ENCODE measurements around the gene SPDEF. TPM values are rescaled to one million over a fixed set of nuclear protein-coding genes. Genes with fewer than 3 reads are reported as not detected.
A peak's percentile ranks its signal among the peaks of the same experiment; 100 is the strongest.

SPDEF gene
- polyA plus RNA-seq, 3 donors, result 0.15 to 0.17 (median 0.17) TPM

DNA sequence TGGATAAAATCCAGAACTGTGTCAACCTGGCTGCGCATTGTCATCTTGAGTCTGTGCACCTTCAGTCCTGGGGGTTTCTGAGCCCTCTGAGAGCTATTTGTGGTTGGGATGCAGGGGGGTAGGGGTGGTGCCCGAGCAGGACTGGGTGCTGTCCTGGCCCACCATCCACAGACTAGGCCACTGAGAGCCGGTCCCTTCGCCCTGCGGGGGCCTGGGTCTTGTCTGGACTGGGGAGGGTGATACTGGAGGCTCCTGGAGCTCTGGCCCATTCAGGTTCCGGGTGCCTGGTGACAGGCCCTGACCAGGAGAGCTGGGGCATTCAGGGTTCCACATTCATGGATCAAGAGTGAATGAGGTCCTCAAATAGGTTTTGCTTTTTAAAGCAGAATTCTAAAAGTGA, 20.9 kb downstream of the SPDEF start:
- no peak for DNase-seq (ENCODE audit: extremely low read depth in 1 of 11, low read depth in 9 of 11, low spot score in 4 of 11)

DNA sequence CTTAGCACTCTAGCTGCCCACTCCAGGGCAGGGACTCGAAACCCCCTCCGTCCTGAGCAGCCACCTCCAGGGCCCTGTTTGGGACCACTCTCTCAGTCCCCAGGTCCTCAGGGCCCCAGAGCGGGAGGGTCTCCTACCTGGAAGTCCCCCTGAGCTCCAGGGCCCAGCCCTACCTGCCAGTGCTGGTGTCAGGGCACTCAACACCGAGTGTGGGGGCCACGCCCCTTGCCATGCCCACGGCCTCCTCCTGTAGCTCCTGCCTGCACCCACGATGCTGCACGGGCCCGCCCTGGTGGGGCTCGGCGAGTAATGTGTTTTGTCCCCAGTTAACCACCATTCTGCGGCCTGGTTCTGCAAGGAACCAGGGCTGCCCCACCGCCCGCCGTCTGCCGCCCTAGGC, 21.5 kb downstream of the SPDEF start:
- no peak for DNase-seq (ENCODE audit: extremely low read depth in 1 of 11, low read depth in 9 of 11, low spot score in 4 of 11)

DNA sequence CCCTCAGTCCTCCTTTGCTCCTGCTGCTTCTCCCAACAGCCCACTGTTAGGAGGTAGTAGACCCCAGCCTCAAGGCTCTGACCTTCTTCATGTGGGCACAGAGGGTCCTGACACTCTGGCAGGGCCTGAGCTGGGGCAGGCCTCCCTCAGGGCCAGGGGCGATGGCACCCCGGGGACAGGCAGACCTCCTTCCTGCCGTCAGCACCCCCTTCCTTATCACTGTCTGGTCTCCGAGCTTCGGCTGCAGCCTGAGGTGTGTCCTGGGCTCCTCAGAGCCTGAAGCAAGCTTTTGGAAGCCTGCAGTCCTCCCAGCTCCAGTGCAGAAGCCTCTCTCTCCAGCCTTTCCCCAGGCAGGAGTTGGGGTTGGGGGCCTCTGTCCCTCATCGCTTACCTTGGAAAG, 22.0 kb downstream of the SPDEF start:
- no peak for DNase-seq (ENCODE audit: extremely low read depth in 1 of 11, low read depth in 9 of 11, low spot score in 4 of 11)

- no peak for DNase-seq (ENCODE audit: extremely low read depth in 1 of 11, low read depth in 9 of 11, low spot score in 4 of 11)
Measured at GRCh38 chr6:34532230-34532629, 23.9 kb downstream of the SPDEF start.

DNA sequence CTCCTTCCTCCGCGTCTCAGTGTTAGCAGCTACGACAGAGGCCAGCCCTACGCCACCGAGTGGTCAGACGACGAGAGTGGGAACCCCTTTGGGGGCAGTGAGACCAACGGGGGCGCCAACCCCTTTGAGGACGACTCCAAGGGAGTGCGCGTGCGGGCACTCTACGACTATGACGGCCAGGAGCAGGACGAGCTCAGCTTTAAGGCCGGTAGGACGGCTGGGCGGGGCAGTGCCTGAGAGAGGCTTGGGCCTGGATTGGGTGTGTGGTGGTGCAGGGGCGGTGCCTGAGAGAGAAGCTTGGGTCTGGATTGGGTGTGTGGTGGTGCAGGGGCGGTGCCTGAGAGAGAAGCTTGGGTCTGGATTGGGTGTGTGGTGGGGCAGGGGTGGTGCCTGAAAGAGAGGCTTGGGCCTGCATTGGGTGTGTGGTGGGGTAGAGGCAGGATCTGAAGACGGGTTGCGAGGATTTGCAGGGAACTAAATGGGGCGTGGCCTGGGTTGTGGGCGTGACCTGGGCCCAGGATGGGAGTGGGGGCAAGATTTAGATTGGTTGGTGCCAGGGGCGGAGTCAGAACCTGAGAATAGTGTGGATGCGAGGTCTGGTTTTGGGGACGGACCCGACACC, 24.4 kb downstream of the SPDEF start:
- DNase-seq (ENCODE audit: extremely low read depth in 1 of 11, low read depth in 9 of 11, low spot score in 4 of 11), result peak in 7 of 11 donors; percentile 47 to 86 (median 57)

- DNase-seq (ENCODE audit: extremely low read depth in 1 of 11, low read depth in 9 of 11, low spot score in 4 of 11), result no peak
Measured at GRCh38 chr6:34530753-34531365, 25.3 kb downstream of the SPDEF start.

- peak in 1 of 11 donors; percentile 29 for DNase-seq (ENCODE audit: extremely low read depth in 1 of 11, low read depth in 9 of 11, low spot score in 4 of 11)
Measured at GRCh38 chr6:34529665-34530327, 26.3 kb downstream of the SPDEF start.

DNA sequence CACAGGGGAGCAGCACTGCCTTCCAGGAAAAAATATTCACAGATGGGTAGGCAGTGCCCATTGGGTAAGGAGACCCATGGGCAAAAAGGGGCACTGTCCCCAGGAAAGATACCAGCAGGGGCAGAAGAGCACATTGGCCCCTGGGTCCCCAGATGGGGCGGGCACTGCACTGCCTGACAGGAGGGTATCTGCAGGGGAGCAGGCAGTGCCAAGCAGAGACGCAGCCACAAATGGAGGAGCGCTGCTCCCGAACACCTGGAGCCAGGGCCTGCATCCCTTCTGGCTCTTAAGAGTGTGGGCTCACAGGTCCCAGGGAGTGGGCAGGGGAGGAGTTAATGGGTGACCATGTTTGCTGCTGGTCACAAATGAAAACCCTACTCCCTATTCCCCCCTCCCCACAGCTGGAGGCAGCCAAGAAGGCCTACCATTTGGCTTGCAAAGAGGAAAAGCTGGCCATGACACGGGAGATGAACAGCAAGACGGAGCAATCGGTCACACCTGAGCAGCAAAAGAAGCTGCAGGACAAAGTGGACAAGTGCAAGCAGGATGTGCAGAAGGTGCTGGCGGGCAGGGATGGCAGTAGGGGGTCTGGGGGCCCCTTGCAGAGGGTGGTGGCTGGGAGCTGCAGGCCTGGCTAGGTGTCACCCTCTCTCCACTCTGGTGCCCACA, 27.0 kb downstream of the SPDEF start:
- no peak for DNase-seq (ENCODE audit: extremely low read depth in 1 of 11, low read depth in 9 of 11, low spot score in 4 of 11)

GRCh38 chr6:34527751-34528670, 28.1 kb downstream of the SPDEF start:
- no peak for DNase-seq (ENCODE audit: extremely low read depth in 1 of 11, low read depth in 9 of 11, low spot score in 4 of 11)

DNA sequence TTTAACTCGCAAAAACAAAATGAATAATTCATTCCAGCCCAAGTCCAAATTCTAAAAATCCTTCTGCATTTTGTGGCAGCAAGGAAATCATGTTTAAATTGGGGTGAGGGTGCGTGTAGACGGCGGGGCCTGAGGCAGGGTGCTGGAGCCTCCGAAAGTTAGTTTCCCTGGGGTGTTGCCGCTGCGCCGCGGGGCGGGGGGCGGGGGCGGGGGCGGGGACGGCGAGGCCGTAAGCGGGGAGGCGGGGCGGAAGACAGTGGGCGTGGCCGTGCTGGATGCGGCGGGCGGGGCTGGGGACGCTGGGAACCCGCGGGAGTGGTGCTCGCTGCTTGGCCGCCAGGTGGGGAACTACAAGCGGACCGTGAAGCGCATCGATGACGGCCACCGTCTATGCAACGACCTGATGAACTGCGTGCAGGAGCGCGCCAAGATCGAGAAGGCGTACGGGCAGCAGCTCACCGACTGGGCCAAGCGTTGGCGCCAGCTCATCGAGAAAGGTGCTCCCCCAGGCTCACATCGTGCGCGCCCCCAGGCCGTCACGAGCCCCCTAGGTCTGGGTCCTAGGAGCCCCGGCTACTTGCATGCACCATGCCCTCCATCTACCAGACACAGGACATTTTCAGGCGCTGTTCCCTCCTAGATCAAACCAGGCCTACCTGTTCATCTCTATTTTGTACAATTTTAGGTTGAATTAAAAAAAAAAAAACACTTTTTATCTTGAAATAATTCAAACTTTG, 29.0 kb downstream of the SPDEF start:
- peak; percentile 71 to 89 (median 81) for DNase-seq (ENCODE audit: extremely low read depth in 1 of 11, low read depth in 9 of 11, low spot score in 4 of 11)

GRCh38 chr6:34526241-34526972, 29.7 kb downstream of the SPDEF start:
- no peak for DNase-seq (ENCODE audit: extremely low read depth in 1 of 11, low read depth in 9 of 11, low spot score in 4 of 11)

DNA sequence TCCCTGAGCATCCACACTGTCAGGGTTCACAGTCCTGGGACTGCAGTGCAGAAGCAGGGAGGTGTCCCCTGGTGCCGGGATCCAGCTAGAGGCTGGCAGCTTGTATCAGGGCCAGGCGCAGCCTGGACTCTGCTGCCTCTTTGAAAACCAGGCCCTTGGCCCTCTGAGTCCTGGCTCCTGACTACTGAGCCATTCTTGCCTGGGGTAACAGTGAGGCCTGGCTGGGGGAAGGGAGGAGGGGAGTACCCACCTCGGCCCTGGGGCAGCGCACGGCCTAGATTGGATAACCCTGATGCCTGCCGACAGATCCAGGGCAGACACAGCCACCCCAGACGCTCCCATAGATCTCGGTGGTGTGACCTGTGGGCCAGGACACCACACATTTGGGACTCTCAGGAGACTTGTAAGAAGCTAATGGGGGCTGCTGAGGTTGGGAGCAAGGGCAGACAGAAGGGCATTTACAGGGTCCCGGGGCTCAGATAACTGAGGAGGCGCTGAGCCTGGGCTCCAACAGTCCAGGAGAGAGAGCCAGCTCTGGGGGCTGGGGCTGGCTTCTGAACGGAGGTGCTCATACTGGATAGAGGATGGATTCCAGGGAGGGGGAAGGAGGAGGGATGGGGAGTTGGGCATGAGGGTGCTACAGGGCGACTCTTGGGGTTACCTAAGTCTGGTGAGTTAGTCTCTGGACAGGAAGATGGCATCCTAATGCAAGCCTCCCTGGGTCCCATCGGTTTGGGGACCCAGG, 30.5 kb downstream of the SPDEF start:
- DNase-seq (ENCODE audit: extremely low read depth in 1 of 11, low read depth in 9 of 11, low spot score in 4 of 11), result no peak

DNA sequence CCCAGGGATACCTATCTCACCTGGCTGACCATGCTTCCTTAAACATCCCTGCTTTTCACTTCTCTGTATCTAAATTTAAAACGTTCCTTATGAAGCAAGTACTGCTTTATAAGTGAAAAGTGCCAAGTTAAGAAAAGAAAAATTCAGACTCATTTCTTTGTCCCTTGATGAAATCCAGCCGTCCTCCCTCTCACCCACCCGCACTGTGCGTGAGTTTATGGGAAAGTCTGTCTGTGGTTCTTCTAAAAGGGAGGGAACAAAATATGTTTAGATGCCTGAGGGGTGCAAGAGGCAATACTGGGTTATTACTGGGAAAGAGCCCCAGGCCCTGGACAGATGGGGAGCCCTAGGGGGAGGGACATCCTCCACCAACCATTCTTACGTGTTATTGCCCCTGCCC, 31.2 kb downstream of the SPDEF start:
- peak in 1 of 11 donors; percentile 36 for DNase-seq (ENCODE audit: extremely low read depth in 1 of 11, low read depth in 9 of 11, low spot score in 4 of 11)

DNA sequence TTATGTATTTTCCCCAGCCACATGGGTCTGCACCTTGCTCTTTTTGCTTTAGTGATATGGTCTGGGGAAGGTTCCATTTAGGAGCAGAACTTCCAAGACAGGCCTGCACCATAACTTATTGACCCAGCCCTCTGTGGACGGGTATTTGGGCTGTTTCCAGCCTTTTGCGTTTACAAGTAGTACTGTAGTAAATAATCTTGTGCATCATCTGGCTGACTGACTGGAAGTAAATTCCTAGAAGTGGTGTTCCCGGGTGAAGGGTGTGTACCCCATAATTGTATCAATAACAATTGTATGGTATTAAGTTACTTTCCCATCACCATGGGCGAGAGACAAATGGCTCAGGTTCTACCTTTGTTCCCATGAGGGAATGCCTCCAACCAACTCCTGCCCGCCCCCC, 31.6 kb downstream of the SPDEF start:
- no peak for DNase-seq (ENCODE audit: extremely low read depth in 1 of 11, low read depth in 9 of 11, low spot score in 4 of 11)

DNA sequence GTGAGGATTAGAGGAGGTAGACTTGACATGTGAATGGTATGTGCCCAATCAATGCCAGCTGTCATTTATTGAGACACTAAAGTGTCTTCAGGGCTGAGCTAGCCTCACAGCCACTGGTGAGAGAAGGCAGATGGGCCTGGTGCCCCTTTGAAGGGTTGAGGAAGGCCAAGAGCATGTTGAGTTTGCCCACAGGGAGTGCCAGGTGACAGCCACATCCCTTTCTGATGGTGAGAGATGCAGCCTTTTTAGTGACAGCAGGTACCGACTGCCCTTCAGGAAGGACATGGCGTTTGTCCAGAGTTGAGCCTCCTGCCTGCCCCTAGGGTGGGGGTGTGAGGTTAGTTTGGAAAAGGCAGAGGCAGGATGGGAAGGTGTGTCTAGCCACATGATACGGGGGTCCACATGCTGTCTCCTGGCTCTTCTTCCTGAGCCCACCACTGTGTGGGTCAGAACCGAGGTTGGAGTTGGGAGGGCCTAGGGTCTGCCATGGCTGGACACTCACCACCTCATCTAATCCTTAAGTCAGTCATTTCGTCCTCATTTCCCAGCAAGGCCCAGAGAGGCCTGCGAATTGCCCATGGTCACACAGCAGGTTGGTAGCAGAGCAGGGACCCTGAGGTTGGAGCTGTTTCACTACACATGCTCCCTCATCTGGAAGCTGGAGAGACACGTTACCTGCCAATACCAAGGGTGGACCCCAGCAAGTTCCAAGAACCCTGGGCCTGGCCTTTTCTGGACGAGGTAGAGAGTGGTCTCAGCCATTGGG, 32.5 kb downstream of the SPDEF start:
- DNase-seq (ENCODE audit: extremely low read depth in 1 of 11, low read depth in 9 of 11, low spot score in 4 of 11), result no peak

GRCh38 chr6:34522761-34523160, 33.4 kb downstream of the SPDEF start:
- DNase-seq (ENCODE audit: extremely low read depth in 1 of 11, low read depth in 9 of 11, low spot score in 4 of 11), result no peak

Measured in renal cortex interstitium (tissue), 11 donors.